ENCODE data around the gene HMOX2. TPM values are rescaled to one million over a fixed set of nuclear protein-coding genes. Genes with fewer than 3 reads are reported as not detected.

HMOX2 gene
- total RNA-seq, 2 donors from 2014 or later, result 31.9 to 58.8 TPM

DNA sequence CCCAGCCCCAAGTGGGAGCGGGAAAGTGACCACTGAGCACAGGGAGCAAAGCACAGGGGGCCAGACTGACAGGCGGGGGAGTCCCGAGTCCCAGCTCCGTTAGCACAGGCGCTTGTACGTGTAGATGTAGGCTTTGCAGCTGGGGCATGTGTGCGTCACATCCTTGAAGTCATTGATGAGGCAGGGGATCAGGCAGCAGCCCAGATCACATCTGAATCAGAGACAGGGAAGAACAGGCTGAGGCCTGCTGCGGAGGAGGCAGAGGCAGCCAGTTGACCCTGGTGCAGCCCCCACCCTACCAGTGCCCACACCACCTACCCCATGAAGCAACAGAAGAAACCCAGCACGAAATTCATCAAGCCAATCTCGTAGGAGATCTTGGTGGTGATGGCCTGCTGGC, 36.3 kb downstream of the HMOX2 start:
- Mint-ChIP-seq H3K27me3 (no peaks in the 10 kb centered on the region), H3K36me3 (ENCODE audit: low read depth) (peaks cover 4% of the 10 kb centered on the region), H3K4me3 (peak overlapping the region; percentile 15)

DNA sequence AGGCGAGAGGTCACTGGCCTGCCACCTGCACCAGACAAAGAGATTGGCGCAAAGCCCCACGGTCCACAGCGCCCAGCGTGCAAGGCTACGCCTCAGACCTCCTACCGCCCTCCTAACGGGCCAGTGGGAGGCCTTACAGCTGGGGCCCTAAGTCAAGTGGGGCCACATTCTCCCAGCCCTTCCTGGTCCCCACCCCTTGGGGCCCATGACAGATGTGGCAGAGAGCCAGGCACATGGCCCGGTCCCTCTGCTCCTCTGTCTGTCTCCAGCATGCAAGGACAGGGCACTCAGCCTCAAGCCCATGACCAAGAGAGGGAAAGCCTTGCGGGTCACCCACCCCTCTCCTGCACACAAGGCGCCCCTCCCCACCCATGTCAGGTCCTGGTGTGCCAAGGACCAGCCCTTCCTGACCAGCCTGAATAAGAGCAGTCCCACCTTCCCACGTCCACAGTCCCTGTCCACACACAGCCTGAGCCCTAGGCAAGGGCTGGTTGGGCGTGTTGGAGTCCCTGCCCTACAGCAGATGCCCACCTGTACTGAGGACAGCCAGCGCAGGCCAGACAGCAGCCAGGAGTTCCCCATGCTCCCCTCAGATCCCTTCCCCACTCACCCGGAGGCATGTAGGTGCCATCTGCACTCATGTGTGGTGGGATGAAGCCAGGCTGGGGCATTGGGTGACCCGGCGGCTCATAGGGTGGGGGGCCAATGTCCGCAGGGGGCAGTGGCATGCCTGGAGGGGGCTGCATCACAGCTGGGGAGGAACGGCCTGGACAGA, 37.1 kb downstream of the HMOX2 start:
- H3K9me3 ChIP-seq (ENCODE audit: control insufficient read depth, low read length, poor library complexity, severe bottlenecking), result no peaks in the 10 kb centered on the region
- Mint-ChIP-seq H3K27me3 (no peaks in the 10 kb centered on the region), H3K4me3 (peak overlapping the region; percentile 47), H3K4me1 (peaks cover 33% of the 10 kb centered on the region), H3K36me3 (ENCODE audit: low read depth) (peaks cover 4% of the 10 kb centered on the region), H3K27ac (peak overlapping the region; percentile 89)
- ATAC-seq, result no peak
- DNase-seq, result no peak

More for the DNA sequence above, 36.3 kb downstream of the HMOX2 start:
- peak overlapping the region; percentile 51 for H3K27ac Mint-ChIP-seq
- peaks cover 40% of the 10 kb centered on the region for H3K4me1 Mint-ChIP-seq
- DNase-seq (no peak), ATAC-seq (no peak)
- H3K9me3 ChIP-seq (ENCODE audit: control insufficient read depth, low read length, poor library complexity, severe bottlenecking), result no peaks in the 10 kb centered on the region

GRCh38 chr16:4513881-4514280, 37.7 kb downstream of the HMOX2 start:
- no peaks in the 10 kb centered on the region for H3K9me3 ChIP-seq (ENCODE audit: control insufficient read depth, low read length, poor library complexity, severe bottlenecking)
- peak overlapping the region; percentile 47 for H3K4me3 Mint-ChIP-seq
- peaks cover 4% of the 10 kb centered on the region for H3K36me3 Mint-ChIP-seq (ENCODE audit: low read depth)
- ATAC-seq (no peak), DNase-seq (no peak)
- H3K27me3 Mint-ChIP-seq, result no peaks in the 10 kb centered on the region
- peak overlapping the region; percentile 89 for H3K27ac Mint-ChIP-seq
- H3K4me1 Mint-ChIP-seq, result peaks cover 33% of the 10 kb centered on the region

- DNase-seq (no peak), ATAC-seq (peak; percentile 20)
- Mint-ChIP-seq H3K27ac (peak overlapping the region; percentile 89), H3K4me3 (peak overlapping the region; percentile 72), H3K4me1 (peaks cover 33% of the 10 kb centered on the region), H3K27me3 (no peaks in the 10 kb centered on the region), H3K36me3 (ENCODE audit: low read depth) (peaks cover 4% of the 10 kb centered on the region)
- H3K9me3 ChIP-seq (ENCODE audit: control insufficient read depth, low read length, poor library complexity, severe bottlenecking), result no peaks in the 10 kb centered on the region
Measured at GRCh38 chr16:4514606-4515005, 38.4 kb downstream of the HMOX2 start.

DNA sequence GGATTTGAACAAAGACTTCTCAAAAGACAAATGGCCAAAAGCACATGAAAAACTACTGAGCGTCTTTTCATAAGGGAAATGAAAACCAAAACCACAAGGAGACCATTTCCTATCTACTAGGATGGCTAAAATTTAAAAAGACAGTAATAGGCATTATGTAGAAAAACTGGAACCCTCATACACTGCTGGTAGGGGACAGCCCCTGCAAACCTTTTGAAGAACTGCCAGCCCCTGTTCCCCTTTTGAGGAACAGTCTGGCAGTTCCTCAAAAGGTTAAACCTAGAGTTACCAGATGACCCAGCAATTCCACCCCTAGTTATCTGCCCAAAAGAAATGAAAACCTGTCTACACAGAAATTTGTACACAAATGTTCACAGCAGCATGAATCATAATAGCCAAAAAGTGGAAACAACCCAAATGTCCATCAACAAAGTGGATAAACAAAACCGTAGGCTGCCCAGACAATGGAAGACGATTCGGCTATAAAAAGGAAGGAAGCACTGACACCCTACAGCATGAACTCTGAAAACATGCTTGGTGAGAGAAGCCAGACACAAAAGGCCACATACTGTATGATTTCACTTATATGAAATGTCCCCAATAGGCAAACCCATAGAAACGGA, 39.5 kb downstream of the HMOX2 start:
- H3K4me1 Mint-ChIP-seq, result peaks cover 31% of the 10 kb centered on the region
- DNase-seq (no peak), ATAC-seq (peak; percentile 39)
- peak overlapping the region; percentile 89 for H3K27ac Mint-ChIP-seq
- peaks cover 1% of the 10 kb centered on the region for H3K36me3 Mint-ChIP-seq (ENCODE audit: low read depth)
- H3K27me3 Mint-ChIP-seq, result no peaks in the 10 kb centered on the region
- peak overlapping the region; percentile 72 for H3K4me3 Mint-ChIP-seq
- H3K9me3 ChIP-seq (ENCODE audit: control insufficient read depth, low read length, poor library complexity, severe bottlenecking), result no peaks in the 10 kb centered on the region

- ATAC-seq (no peak), DNase-seq (no peak)
- Mint-ChIP-seq H3K4me3 (peak overlapping the region; percentile 66), H3K27ac (peak overlapping the region; percentile 62), H3K4me1 (peaks cover 25% of the 10 kb centered on the region), H3K36me3 (ENCODE audit: low read depth) (no peaks in the 10 kb centered on the region), H3K27me3 (no peaks in the 10 kb centered on the region)
- no peaks in the 10 kb centered on the region for H3K9me3 ChIP-seq (ENCODE audit: control insufficient read depth, low read length, poor library complexity, severe bottlenecking)
Measured at GRCh38 chr16:4517812-4518680, 41.8 kb downstream of the HMOX2 start.

GRCh38 chr16:4519274-4520058, 43.3 kb downstream of the HMOX2 start:
- H3K27me3 Mint-ChIP-seq, result no peaks in the 10 kb centered on the region
- no peak for DNase-seq
- peaks cover 30% of the 10 kb centered on the region for H3K4me1 Mint-ChIP-seq

GRCh38 chr16:4520913-4521312, 44.7 kb downstream of the HMOX2 start:
- peaks cover 17% of the 10 kb centered on the region for H3K4me1 Mint-ChIP-seq
- H3K4me3 Mint-ChIP-seq, result no peak overlapping the region
- no peak overlapping the region for H3K27ac Mint-ChIP-seq
- H3K36me3 Mint-ChIP-seq (ENCODE audit: low read depth), result no peaks in the 10 kb centered on the region
- ATAC-seq (no peak), DNase-seq (no peak)
- no peaks in the 10 kb centered on the region for H3K9me3 ChIP-seq (ENCODE audit: control insufficient read depth, low read length, poor library complexity, severe bottlenecking)
- no peaks in the 10 kb centered on the region for H3K27me3 Mint-ChIP-seq

More at GRCh38 chr16:4519274-4520058, 43.3 kb downstream of the HMOX2 start:
- H3K27ac Mint-ChIP-seq, result no peak overlapping the region
- H3K9me3 ChIP-seq (ENCODE audit: control insufficient read depth, low read length, poor library complexity, severe bottlenecking), result no peaks in the 10 kb centered on the region
- H3K36me3 Mint-ChIP-seq (ENCODE audit: low read depth), result no peaks in the 10 kb centered on the region
- no peak for ATAC-seq
- H3K4me3 Mint-ChIP-seq, result no peak overlapping the region

GRCh38 chr16:4522051-4522581, 45.9 kb downstream of the HMOX2 start:
- ATAC-seq, result no peak
- no peaks in the 10 kb centered on the region for H3K36me3 Mint-ChIP-seq (ENCODE audit: low read depth)
- no peak for DNase-seq
- no peak overlapping the region for H3K4me3 Mint-ChIP-seq
- H3K4me1 Mint-ChIP-seq, result peaks cover 11% of the 10 kb centered on the region
- no peaks in the 10 kb centered on the region for H3K27me3 Mint-ChIP-seq
- H3K9me3 ChIP-seq (ENCODE audit: control insufficient read depth, low read length, poor library complexity, severe bottlenecking), result no peaks in the 10 kb centered on the region
- H3K27ac Mint-ChIP-seq, result no peak overlapping the region

DNA sequence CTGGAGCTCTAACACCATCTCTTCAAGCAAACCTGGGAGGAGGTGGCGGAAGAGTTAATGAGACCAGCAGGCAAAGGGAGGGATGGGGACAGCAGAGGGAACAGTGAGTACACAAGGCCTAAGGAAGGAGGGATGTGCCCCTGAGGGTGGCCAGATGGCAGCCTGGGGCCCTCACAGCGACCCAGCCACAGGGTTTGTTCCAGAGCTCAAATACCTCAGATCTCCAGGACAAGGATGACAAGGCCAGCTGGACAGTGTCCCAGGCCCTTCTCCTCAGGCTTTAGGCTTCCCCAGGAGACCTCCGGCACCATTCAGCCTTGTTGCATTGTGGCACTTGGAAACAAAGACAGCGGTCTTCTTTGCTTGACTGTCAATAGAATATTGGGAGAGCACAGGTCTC, 47.5 kb downstream of the HMOX2 start:
- Mint-ChIP-seq H3K27me3 (no peaks in the 10 kb centered on the region), H3K4me1 (peaks cover 11% of the 10 kb centered on the region), H3K4me3 (no peak overlapping the region), H3K27ac (peak overlapping the region; percentile 54), H3K36me3 (ENCODE audit: low read depth) (no peaks in the 10 kb centered on the region)
- ATAC-seq (no peak), DNase-seq (no peak)
- no peaks in the 10 kb centered on the region for H3K9me3 ChIP-seq (ENCODE audit: control insufficient read depth, low read length, poor library complexity, severe bottlenecking)

GRCh38 chr16:4524571-4524970, 48.4 kb downstream of the HMOX2 start:
- no peak for DNase-seq
- Mint-ChIP-seq H3K27me3 (no peaks in the 10 kb centered on the region), H3K4me3 (no peak overlapping the region), H3K36me3 (ENCODE audit: low read depth) (no peaks in the 10 kb centered on the region), H3K27ac (peak overlapping the region; percentile 54), H3K4me1 (peaks cover 18% of the 10 kb centered on the region)
- no peaks in the 10 kb centered on the region for H3K9me3 ChIP-seq (ENCODE audit: control insufficient read depth, low read length, poor library complexity, severe bottlenecking)
- no peak for ATAC-seq

DNA sequence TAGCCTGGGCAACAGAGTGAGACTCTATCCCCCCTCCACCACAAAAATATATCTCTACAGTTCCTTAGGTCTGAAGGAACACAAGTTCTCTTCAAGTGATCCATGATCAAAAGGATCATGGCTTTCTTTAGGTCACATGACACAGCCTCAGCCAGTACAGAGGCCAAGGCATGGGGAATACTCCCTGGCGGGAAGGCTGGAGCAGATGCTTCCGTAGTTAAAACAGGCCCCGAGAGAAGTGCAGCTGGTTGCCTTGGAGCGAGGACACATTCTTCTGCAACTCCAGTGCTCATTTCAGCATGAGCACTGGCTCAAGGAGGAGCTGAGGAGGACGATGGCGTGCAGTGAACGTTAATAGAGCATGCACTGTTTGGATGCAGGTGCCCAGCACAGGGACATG, 48.9 kb downstream of the HMOX2 start:
- no peak overlapping the region for H3K4me3 Mint-ChIP-seq
- H3K4me1 Mint-ChIP-seq, result peaks cover 20% of the 10 kb centered on the region
- ATAC-seq (no peak), DNase-seq (no peak)
- H3K9me3 ChIP-seq (ENCODE audit: control insufficient read depth, low read length, poor library complexity, severe bottlenecking), result no peaks in the 10 kb centered on the region
- H3K36me3 Mint-ChIP-seq (ENCODE audit: low read depth), result no peaks in the 10 kb centered on the region
- no peaks in the 10 kb centered on the region for H3K27me3 Mint-ChIP-seq
- H3K27ac Mint-ChIP-seq, result peak overlapping the region; percentile 54

All from T-helper 17 cell (primary cell).